GM12891 (cell line): ENCODE measurements around the gene MALAT1.

Experiments used
- DNase-seq: peaks from one replicate; pipeline ENCODE4 v3.0.0; 2011; ENCODE audit warnings: low spot score; ENCODE audit not compliant: insufficient read length
- FAIRE-seq: peaks from 2 replicates; lab custom pipeline; 2011; peaks lifted over from hg19 to GRCh38; lab: Jason Lieb, UNC
- PAX5 ChIP-seq: IDR thresholded peaks from 2 replicates; pipeline ENCODE4 v1.6.1; 2011; ENCODE audit warnings: low read length, moderate library complexity, mild to moderate bottlenecking; ENCODE audit not compliant: insufficient read depth, severe bottlenecking
- POLR2A ChIP-seq: IDR thresholded peaks from 2 replicates; pipeline ENCODE4 v1.6.1; 2011; ENCODE audit warnings: low read depth, low read length, control low read depth
- POLR2AphosphoS5 ChIP-seq: IDR thresholded peaks from 2 replicates; pipeline ENCODE4 v1.6.1; 2011; ENCODE audit warnings: low read depth, low read length, control low read depth
- POU2F2 ChIP-seq: IDR thresholded peaks from 2 replicates; pipeline ENCODE4 v1.6.1; 2011; ENCODE audit warnings: low read depth, mild to moderate bottlenecking, control low read depth, low read length, moderate library complexity
- SPI1 ChIP-seq: IDR thresholded peaks from 2 replicates; pipeline ENCODE4 v1.6.1; 2011; ENCODE audit warnings: low read depth, low read length, control low read depth
- TAF1 ChIP-seq: IDR thresholded peaks from 2 replicates; pipeline ENCODE4 v1.6.1; 2011; ENCODE audit warnings: low read depth, low read length, control low read depth

Gene MALAT1

DNA sequence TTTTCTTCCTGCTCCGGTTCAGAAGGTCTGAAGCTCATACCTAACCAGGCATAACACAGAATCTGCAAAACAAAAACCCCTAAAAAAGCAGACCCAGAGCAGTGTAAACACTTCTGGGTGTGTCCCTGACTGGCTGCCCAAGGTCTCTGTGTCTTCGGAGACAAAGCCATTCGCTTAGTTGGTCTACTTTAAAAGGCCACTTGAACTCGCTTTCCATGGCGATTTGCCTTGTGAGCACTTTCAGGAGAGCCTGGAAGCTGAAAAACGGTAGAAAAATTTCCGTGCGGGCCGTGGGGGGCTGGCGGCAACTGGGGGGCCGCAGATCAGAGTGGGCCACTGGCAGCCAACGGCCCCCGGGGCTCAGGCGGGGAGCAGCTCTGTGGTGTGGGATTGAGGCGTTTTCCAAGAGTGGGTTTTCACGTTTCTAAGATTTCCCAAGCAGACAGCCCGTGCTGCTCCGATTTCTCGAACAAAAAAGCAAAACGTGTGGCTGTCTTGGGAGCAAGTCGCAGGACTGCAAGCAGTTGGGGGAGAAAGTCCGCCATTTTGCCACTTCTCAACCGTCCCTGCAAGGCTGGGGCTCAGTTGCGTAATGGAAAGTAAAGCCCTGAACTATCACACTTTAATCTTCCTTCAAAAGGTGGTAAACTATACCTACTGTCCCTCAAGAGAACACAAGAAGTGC is 661 bp upstream of the MALAT1 start:
- DNase-seq = no peak
- TF ChIP-seq POU2F2 (peak; percentile 82; the same call in 1 of the 2 replicates), TAF1 (peak; percentile 79), POLR2A (no peak; the same call in 1 of the 2 replicates), SPI1 (no peak)
- FAIRE-seq = peak; percentile 62

DNA sequence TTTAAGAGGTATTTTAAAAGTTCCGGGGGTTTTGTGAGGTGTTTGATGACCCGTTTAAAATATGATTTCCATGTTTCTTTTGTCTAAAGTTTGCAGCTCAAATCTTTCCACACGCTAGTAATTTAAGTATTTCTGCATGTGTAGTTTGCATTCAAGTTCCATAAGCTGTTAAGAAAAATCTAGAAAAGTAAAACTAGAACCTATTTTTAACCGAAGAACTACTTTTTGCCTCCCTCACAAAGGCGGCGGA is 193 bp upstream of the MALAT1 start:
- no peak for FAIRE-seq
- no peak for DNase-seq
- TF ChIP-seq POU2F2 (no peak), SPI1 (no peak), TAF1 (no peak), POLR2A (no peak), PAX5 (no peak), POLR2AphosphoS5 (no peak)

DNA sequence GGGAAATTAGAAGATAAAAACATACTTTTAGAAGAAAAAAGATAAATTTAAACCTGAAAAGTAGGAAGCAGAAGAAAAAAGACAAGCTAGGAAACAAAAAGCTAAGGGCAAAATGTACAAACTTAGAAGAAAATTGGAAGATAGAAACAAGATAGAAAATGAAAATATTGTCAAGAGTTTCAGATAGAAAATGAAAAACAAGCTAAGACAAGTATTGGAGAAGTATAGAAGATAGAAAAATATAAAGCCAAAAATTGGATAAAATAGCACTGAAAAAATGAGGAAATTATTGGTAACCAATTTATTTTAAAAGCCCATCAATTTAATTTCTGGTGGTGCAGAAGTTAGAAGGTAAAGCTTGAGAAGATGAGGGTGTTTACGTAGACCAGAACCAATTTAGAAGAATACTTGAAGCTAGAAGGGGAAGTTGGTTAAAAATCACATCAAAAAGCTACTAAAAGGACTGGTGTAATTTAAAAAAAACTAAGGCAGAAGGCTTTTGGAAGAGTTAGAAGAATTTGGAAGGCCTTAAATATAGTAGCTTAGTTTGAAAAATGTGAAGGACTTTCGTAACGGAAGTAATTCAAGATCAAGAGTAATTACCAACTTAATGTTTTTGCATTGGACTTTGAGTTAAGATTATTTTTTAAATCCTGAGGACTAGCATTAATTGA is 1.0 kb downstream of the MALAT1 start:
- TF ChIP-seq SPI1 = no peak
- TF ChIP-seq POU2F2 = no peak
- no peak for TF ChIP-seq POLR2A
- TF ChIP-seq POLR2AphosphoS5 = no peak
- no peak for TF ChIP-seq TAF1
- TF ChIP-seq PAX5 = no peak
- DNase-seq (no peak), FAIRE-seq (no peak)

DNA sequence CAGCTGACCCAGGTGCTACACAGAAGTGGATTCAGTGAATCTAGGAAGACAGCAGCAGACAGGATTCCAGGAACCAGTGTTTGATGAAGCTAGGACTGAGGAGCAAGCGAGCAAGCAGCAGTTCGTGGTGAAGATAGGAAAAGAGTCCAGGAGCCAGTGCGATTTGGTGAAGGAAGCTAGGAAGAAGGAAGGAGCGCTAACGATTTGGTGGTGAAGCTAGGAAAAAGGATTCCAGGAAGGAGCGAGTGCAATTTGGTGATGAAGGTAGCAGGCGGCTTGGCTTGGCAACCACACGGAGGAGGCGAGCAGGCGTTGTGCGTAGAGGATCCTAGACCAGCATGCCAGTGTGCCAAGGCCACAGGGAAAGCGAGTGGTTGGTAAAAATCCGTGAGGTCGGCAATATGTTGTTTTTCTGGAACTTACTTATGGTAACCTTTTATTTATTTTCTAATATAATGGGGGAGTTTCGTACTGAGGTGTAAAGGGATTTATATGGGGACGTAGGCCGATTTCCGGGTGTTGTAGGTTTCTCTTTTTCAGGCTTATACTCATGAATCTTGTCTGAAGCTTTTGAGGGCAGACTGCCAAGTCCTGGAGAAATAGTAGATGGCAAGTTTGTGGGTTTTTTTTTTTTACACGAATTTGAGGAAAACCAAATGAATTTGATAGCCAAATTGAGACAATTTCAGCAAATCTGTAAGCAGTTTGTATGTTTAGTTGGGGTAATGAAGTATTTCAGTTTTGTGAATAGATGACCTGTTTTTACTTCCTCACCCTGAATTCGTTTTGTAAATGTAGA is 1.7 kb downstream of the MALAT1 start:
- DNase-seq (no peak), FAIRE-seq (no peak)
- TF ChIP-seq POLR2A = peak; percentile 99
- TF ChIP-seq POU2F2 = peak; percentile 80
- peak; percentile 100 for TF ChIP-seq POLR2AphosphoS5
- no peak for TF ChIP-seq SPI1

DNA sequence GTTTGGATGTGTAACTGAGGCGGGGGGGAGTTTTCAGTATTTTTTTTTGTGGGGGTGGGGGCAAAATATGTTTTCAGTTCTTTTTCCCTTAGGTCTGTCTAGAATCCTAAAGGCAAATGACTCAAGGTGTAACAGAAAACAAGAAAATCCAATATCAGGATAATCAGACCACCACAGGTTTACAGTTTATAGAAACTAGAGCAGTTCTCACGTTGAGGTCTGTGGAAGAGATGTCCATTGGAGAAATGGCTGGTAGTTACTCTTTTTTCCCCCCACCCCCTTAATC is 2.3 kb downstream of the MALAT1 start:
- no peak for FAIRE-seq
- DNase-seq = no peak
- TF ChIP-seq POLR2AphosphoS5 (no peak; the same call in 1 of the 2 replicates), POLR2A (peak; percentile 30), PAX5 (no peak), POU2F2 (no peak), SPI1 (no peak), TAF1 (no peak)

DNA sequence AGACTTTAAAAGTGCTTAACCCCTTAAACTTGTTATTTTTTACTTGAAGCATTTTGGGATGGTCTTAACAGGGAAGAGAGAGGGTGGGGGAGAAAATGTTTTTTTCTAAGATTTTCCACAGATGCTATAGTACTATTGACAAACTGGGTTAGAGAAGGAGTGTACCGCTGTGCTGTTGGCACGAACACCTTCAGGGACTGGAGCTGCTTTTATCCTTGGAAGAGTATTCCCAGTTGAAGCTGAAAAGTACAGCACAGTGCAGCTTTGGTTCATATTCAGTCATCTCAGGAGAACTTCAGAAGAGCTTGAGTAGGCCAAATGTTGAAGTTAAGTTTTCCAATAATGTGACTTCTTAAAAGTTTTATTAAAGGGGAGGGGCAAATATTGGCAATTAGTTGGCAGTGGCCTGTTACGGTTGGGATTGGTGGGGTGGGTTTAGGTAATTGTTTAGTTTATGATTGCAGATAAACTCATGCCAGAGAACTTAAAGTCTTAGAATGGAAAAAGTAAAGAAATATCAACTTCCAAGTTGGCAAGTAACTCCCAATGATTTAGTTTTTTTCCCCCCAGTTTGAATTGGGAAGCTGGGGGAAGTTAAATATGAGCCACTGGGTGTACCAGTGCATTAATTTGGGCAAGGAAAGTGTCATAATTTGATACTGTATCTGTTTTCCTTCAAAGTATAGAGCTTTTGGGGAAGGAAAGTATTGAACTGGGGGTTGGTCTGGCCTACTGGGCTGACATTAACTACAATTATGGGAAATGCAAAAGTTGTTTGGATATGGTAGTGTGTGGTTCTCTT is 2.8 kb downstream of the MALAT1 start:
- TF ChIP-seq SPI1 (no peak), PAX5 (no peak), POLR2A (peak; percentile 76), POLR2AphosphoS5 (peak; percentile 92), TAF1 (peak; percentile 50; the same call in 1 of the 2 replicates), POU2F2 (peak; percentile 31; the same call in 1 of the 2 replicates)
- FAIRE-seq = no peak
- no peak for DNase-seq

DNA sequence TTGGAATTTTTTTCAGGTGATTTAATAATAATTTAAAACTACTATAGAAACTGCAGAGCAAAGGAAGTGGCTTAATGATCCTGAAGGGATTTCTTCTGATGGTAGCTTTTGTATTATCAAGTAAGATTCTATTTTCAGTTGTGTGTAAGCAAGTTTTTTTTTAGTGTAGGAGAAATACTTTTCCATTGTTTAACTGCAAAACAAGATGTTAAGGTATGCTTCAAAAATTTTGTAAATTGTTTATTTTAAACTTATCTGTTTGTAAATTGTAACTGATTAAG is 3.4 kb downstream of the MALAT1 start:
- FAIRE-seq (no peak), DNase-seq (no peak)
- TF ChIP-seq SPI1 = no peak
- TF ChIP-seq TAF1 = no peak
- no peak for TF ChIP-seq POLR2AphosphoS5
- TF ChIP-seq PAX5 = no peak
- TF ChIP-seq POLR2A = no peak
- no peak for TF ChIP-seq POU2F2

DNA sequence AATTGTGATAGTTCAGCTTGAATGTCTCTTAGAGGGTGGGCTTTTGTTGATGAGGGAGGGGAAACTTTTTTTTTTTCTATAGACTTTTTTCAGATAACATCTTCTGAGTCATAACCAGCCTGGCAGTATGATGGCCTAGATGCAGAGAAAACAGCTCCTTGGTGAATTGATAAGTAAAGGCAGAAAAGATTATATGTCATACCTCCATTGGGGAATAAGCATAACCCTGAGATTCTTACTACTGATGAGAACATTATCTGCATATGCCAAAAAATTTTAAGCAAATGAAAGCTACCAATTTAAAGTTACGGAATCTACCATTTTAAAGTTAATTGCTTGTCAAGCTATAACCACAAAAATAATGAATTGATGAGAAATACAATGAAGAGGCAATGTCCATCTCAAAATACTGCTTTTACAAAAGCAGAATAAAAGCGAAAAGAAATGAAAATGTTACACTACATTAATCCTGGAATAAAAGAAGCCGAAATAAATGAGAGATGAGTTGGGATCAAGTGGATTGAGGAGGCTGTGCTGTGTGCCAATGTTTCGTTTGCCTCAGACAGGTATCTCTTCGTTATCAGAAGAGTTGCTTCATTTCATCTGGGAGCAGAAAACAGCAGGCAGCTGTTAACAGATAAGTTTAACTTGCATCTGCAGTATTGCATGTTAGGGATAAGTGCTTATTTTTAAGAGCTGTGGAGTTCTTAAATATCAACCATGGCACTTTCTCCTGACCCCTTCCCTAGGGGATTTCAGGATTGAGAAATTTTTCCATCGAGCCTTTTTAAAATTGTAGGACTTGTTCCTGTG is 3.9 kb downstream of the MALAT1 start:
- FAIRE-seq = no peak
- DNase-seq = no peak
- peak; percentile 45; the same call in 1 of the 2 replicates for TF ChIP-seq TAF1
- no peak for TF ChIP-seq SPI1
- TF ChIP-seq POU2F2 = peak; percentile 86; the same call in 1 of the 2 replicates
- TF ChIP-seq POLR2AphosphoS5 = peak; percentile 100
- peak; percentile 99 for TF ChIP-seq POLR2A
- TF ChIP-seq PAX5 = no peak

DNA sequence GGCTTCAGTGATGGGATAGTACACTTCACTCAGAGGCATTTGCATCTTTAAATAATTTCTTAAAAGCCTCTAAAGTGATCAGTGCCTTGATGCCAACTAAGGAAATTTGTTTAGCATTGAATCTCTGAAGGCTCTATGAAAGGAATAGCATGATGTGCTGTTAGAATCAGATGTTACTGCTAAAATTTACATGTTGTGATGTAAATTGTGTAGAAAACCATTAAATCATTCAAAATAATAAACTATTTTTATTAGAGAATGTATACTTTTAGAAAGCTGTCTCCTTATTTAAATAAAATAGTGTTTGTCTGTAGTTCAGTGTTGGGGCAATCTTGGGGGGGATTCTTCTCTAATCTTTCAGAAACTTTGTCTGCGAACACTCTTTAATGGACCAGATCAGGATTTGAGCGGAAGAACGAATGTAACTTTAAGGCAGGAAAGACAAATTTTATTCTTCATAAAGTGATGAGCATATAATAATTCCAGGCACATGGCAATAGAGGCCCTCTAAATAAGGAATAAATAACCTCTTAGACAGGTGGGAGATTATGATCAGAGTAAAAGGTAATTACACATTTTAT is 4.6 kb downstream of the MALAT1 start:
- no peak for DNase-seq
- FAIRE-seq = no peak
- peak; percentile 18; the same call in 1 of the 2 replicates for TF ChIP-seq POLR2AphosphoS5
- no peak for TF ChIP-seq POLR2A
